Activated T-helper 17 cell treated with anti-CD3 and anti-CD28 coated beads, Interleukin-2, amount 50 U/mL, for 72 hours (primary cell): Measurements from ENCODE around the gene AGL. TPM values are rescaled to one million over a fixed set of nuclear protein-coding genes. Genes with fewer than 3 reads are reported as not detected.
"Not testable (repeated sequence)": the region's sequence is repeated elsewhere in the genome, so short reads cannot be mapped to it uniquely, and the experiment has no call there.

Experiments
- ATAC-seq: fragments of 150-1000 bp; cut with Tn5 transposase; replicated peaks from 2 replicates; pipeline ENCODE4 v1.10.0; 2021; ENCODE audit warnings: mild to moderate bottlenecking, moderate library complexity
- H3K27ac Mint-ChIP-seq: one replicate; pipeline ENCODE4 v1.8.0; 2022; ENCODE audit warnings: mixed read lengths
- H3K27me3 Mint-ChIP-seq: one replicate; pipeline ENCODE4 v1.8.0; 2022; ENCODE audit warnings: mixed read lengths
- H3K36me3 Mint-ChIP-seq: one replicate; pipeline ENCODE4 v1.8.0; 2022; ENCODE audit warnings: low read depth, mild to moderate bottlenecking, mixed read lengths
- H3K4me1 Mint-ChIP-seq: one replicate; pipeline ENCODE4 v1.8.0; 2022; ENCODE audit warnings: mixed read lengths
- H3K4me3 Mint-ChIP-seq: one replicate; pipeline ENCODE4 v1.8.0; 2022; ENCODE audit warnings: mild to moderate bottlenecking, mixed read lengths
- H3K9me3 Mint-ChIP-seq: one replicate; pipeline ENCODE4 v1.8.0; 2022; ENCODE audit warnings: mixed read lengths
- total RNA-seq, 2 donors: library from RNA; stranded (reverse); gene quantifications; one replicate each; pipeline ENCODE4 v1.2.3, GENCODE V29; 2022

Gene AGL
- total RNA-seq, 2 donors from 2014 or later: 21.4 to 23.2 TPM

GRCh38 chr1:99943223-99943794, 93.1 kb downstream of the AGL start:
- Mint-ChIP-seq H3K9me3 (no peaks in the 10 kb centered on the region), H3K4me3 (no peak overlapping the region)
- ATAC-seq: no peak

GRCh38 chr1:99944192-99944591, 94.0 kb downstream of the AGL start:
- Mint-ChIP-seq H3K4me3 (no peak overlapping the region), H3K36me3 (no peaks in the 10 kb centered on the region), H3K4me1 (no peaks in the 10 kb centered on the region), H3K27me3 (no peaks in the 10 kb centered on the region), H3K9me3 (no peaks in the 10 kb centered on the region), H3K27ac (no peak overlapping the region)
- ATAC-seq: no peak

More at GRCh38 chr1:99943223-99943794, 93.1 kb downstream of the AGL start:
- H3K27ac Mint-ChIP-seq: no peak overlapping the region
- H3K27me3 Mint-ChIP-seq: no peaks in the 10 kb centered on the region
- H3K36me3 Mint-ChIP-seq: no peaks in the 10 kb centered on the region
- H3K4me1 Mint-ChIP-seq: no peaks in the 10 kb centered on the region

- no peak for ATAC-seq
- Mint-ChIP-seq H3K9me3 (no peaks in the 10 kb centered on the region), H3K27ac (no peak overlapping the region), H3K36me3 (no peaks in the 10 kb centered on the region), H3K4me1 (no peaks in the 10 kb centered on the region), H3K4me3 (no peak overlapping the region), H3K27me3 (no peaks in the 10 kb centered on the region)
Observed at GRCh38 chr1:99945174-99945573, 95.0 kb downstream of the AGL start.

GRCh38 chr1:99950486-99950885, 100.3 kb downstream of the AGL start:
- Mint-ChIP-seq H3K36me3 (no peaks in the 10 kb centered on the region), H3K4me1 (no peaks in the 10 kb centered on the region), H3K4me3 (no peak overlapping the region), H3K27ac (no peak overlapping the region), H3K27me3 (no peaks in the 10 kb centered on the region), H3K9me3 (no peaks in the 10 kb centered on the region)
- ATAC-seq: no peak

- Mint-ChIP-seq H3K4me1 (no peaks in the 10 kb centered on the region), H3K27me3 (no peaks in the 10 kb centered on the region), H3K36me3 (no peaks in the 10 kb centered on the region), H3K4me3 (no peak overlapping the region), H3K9me3 (no peaks in the 10 kb centered on the region), H3K27ac (no peak overlapping the region)
- ATAC-seq: no peak
Observed at GRCh38 chr1:99952522-99952921, 102.4 kb downstream of the AGL start.

GRCh38 chr1:99955375-99955774, 105.2 kb downstream of the AGL start:
- Mint-ChIP-seq H3K4me3 (no peak overlapping the region), H3K27me3 (no peaks in the 10 kb centered on the region), H3K4me1 (no peaks in the 10 kb centered on the region), H3K36me3 (no peaks in the 10 kb centered on the region), H3K9me3 (no peaks in the 10 kb centered on the region), H3K27ac (no peak overlapping the region)
- no peak for ATAC-seq

- Mint-ChIP-seq H3K27ac (no peak overlapping the region), H3K4me1 (no peaks in the 10 kb centered on the region), H3K27me3 (no peaks in the 10 kb centered on the region), H3K36me3 (no peaks in the 10 kb centered on the region), H3K4me3 (no peak overlapping the region), H3K9me3 (no peaks in the 10 kb centered on the region)
- ATAC-seq: no peak
Observed at GRCh38 chr1:99956755-99957154, 106.6 kb downstream of the AGL start.

- H3K9me3 Mint-ChIP-seq: no peaks in the 10 kb centered on the region
- no peak for ATAC-seq
- no peak overlapping the region for H3K27ac Mint-ChIP-seq
- H3K4me1 Mint-ChIP-seq: no peaks in the 10 kb centered on the region
- H3K4me3 Mint-ChIP-seq: no peak overlapping the region
- no peaks in the 10 kb centered on the region for H3K36me3 Mint-ChIP-seq
- H3K27me3 Mint-ChIP-seq: no peaks in the 10 kb centered on the region
Observed at GRCh38 chr1:99957818-99958217, 107.7 kb downstream of the AGL start.

GRCh38 chr1:99959189-99959705, 109.1 kb downstream of the AGL start:
- not testable (repeated sequence) for H3K36me3 Mint-ChIP-seq, H3K27me3 Mint-ChIP-seq, H3K27ac Mint-ChIP-seq, ATAC-seq, H3K4me3 Mint-ChIP-seq, H3K4me1 Mint-ChIP-seq, H3K9me3 Mint-ChIP-seq

- H3K36me3 Mint-ChIP-seq, H3K9me3 Mint-ChIP-seq, H3K27ac Mint-ChIP-seq, H3K27me3 Mint-ChIP-seq, ATAC-seq, H3K4me1 Mint-ChIP-seq, H3K4me3 Mint-ChIP-seq: not testable (repeated sequence)
Observed at GRCh38 chr1:99960260-99960659, 110.1 kb downstream of the AGL start.

GRCh38 chr1:99963041-99963795, 113.1 kb downstream of the AGL start:
- H3K27ac Mint-ChIP-seq: no peak overlapping the region
- ATAC-seq: peak; percentile 43
- H3K4me1 Mint-ChIP-seq: no peaks in the 10 kb centered on the region
- no peaks in the 10 kb centered on the region for H3K27me3 Mint-ChIP-seq
- H3K4me3 Mint-ChIP-seq: no peak overlapping the region
- no peaks in the 10 kb centered on the region for H3K36me3 Mint-ChIP-seq
- no peaks in the 10 kb centered on the region for H3K9me3 Mint-ChIP-seq

GRCh38 chr1:99964806-99965205, 114.6 kb downstream of the AGL start:
- no peak for ATAC-seq
- H3K9me3 Mint-ChIP-seq: no peaks in the 10 kb centered on the region
- H3K36me3 Mint-ChIP-seq: no peaks in the 10 kb centered on the region
- H3K27me3 Mint-ChIP-seq: no peaks in the 10 kb centered on the region
- H3K4me1 Mint-ChIP-seq: peaks cover 5% of the 10 kb centered on the region
- no peak overlapping the region for H3K27ac Mint-ChIP-seq
- no peak overlapping the region for H3K4me3 Mint-ChIP-seq

- H3K27me3 Mint-ChIP-seq: no peaks in the 10 kb centered on the region
Observed at GRCh38 chr1:99965646-99966375, 115.7 kb downstream of the AGL start.

GRCh38 chr1:99968214-99968613, 118.1 kb downstream of the AGL start:
- no peak for ATAC-seq
- H3K9me3 Mint-ChIP-seq: no peaks in the 10 kb centered on the region
- H3K27ac Mint-ChIP-seq: no peak overlapping the region
- H3K27me3 Mint-ChIP-seq: no peaks in the 10 kb centered on the region
- peaks cover 11% of the 10 kb centered on the region for H3K4me1 Mint-ChIP-seq
- no peaks in the 10 kb centered on the region for H3K36me3 Mint-ChIP-seq
- peak overlapping the region; percentile 92 for H3K4me3 Mint-ChIP-seq

More at GRCh38 chr1:99965646-99966375, 115.7 kb downstream of the AGL start:
- Mint-ChIP-seq H3K36me3 (no peaks in the 10 kb centered on the region), H3K9me3 (no peaks in the 10 kb centered on the region), H3K27ac (no peak overlapping the region), H3K4me3 (no peak overlapping the region), H3K4me1 (peaks cover 5% of the 10 kb centered on the region)
- no peak for ATAC-seq

GRCh38 chr1:99969260-99969728, 119.1 kb downstream of the AGL start:
- no peaks in the 10 kb centered on the region for H3K9me3 Mint-ChIP-seq

More at GRCh38 chr1:99969260-99969728, 119.1 kb downstream of the AGL start:
- Mint-ChIP-seq H3K4me3 (peak overlapping the region; percentile 92), H3K36me3 (no peaks in the 10 kb centered on the region), H3K27me3 (no peaks in the 10 kb centered on the region), H3K4me1 (peaks cover 11% of the 10 kb centered on the region), H3K27ac (peak overlapping the region; percentile 88)
- peak; percentile 5 for ATAC-seq
